Ovary (tissue), 9 donors: ENCODE results near the gene GNB1. TPM values are rescaled to one million over a fixed set of nuclear protein-coding genes. Genes with fewer than 3 reads are reported as not detected.

Source experiments
- DNase-seq, 5 donors: peaks; one replicate each; pipeline ENCODE4 v3.0.0-alpha.2; 2019 to 2020
- H3K27ac ChIP-seq, 2 donors: fragments of 200-600 bp; one replicate each; pipeline versions ENCODE4 v1.5.1 to v1.8.0; 2019 to 2022
- H3K27me3 ChIP-seq: fragments of 200-600 bp; one replicate; pipeline ENCODE4 v1.8.0; 2022
- H3K36me3 ChIP-seq: fragments of 200-600 bp; sonication (generic); one replicate; pipeline ENCODE4 v1.5.1; 2019
- H3K4me1 ChIP-seq: one replicate; pipeline ENCODE4 v1.8.1; 2013; ENCODE audit warnings: mild to moderate bottlenecking, moderate library complexity; ENCODE audit not compliant: insufficient read depth
- H3K4me3 ChIP-seq: fragments of 200-600 bp; sonication (generic); one replicate; pipeline ENCODE4 v1.5.1; 2017
- H3K9me3 ChIP-seq, 2 donors: fragments of 200-600 bp in 1 of 2; sonication (generic) in 1 of 2; one replicate each; pipeline versions ENCODE4 v1.5.1 to v1.8.1; 2013 to 2019; ENCODE audit warnings: mild to moderate bottlenecking in 1 of 2, moderate library complexity in 1 of 2
- CTCF ChIP-seq, 3 donors: fragments of 450-650 bp in 2 of 3; fragments of 200-600 bp in 1 of 3; IDR thresholded peaks; one replicate each; pipeline versions ENCODE4 v1.5.1 to v1.8.0; 2016 to 2022; ENCODE audit warnings: antibody characterized with exemption in 3 of 3, mild to moderate bottlenecking in 1 of 3
- EP300 ChIP-seq: sonication (generic); formaldehyde crosslinking; IDR thresholded peaks from one replicate; pipeline ENCODE4 v1.6.1; 2017; ENCODE audit warnings: antibody characterized with exemption
- POLR2A ChIP-seq: fragments of 450-650 bp; IDR thresholded peaks from one replicate; pipeline ENCODE4 v1.6.1; 2017; ENCODE audit warnings: antibody characterized with exemption, mild to moderate bottlenecking, moderate library complexity
- WGBS, 3 donors: extraction: QIAGEN DNeasy Blood & Tissue Kit in 1 of 3; methylation state at CpG; one replicate each; pipeline versions ENCODE4 v1.1.5 to v1.1.7; 2013 to 2017; 5-methylcytosine and 5-hydroxymethylcytosine counted together
- intact Hi-C, 4 donors: fragments of 100-400 bp; cut with DNase I; formaldehyde crosslinking; loops; one replicate each; pipeline versions ENCODE4 v1.11.0 to v1.15.1; 2022 to 2023
- polyA plus RNA-seq, 2 donors: library from polyadenylated mRNA; stranded (reverse); fragments of 200-250 nt in 1 of 2; fragments of 350-450 nt in 1 of 2; fragmentation: Illumina TruSeq in 1 of 2; extraction: RNeasy Lipid Tissue Mini Kit (QIAGEN cat#74804) in 1 of 2; gene quantifications; one replicate each; pipeline ENCODE4 v1.2.3, GENCODE V29; 2013 to 2014
- total RNA-seq, 7 donors: library from RNA; depleted of rRNA in 2 of 7; stranded (reverse); fragments of >200 nt in 2 of 7; fragmentation: NEBNext Ultra II Directional in 3 of 7; extraction: Animal tissue kit (Norgen Biotek cat#: 25700) in 3 of 7; gene quantifications; one replicate each; pipeline versions ENCODE4 v1.1.0 to v1.2.4, GENCODE V29; 2016 to 2023
- donor health status: DM: no; HTN: no; CAD: no; lungs with moderate emphysema.
- donor health status: DM: no; HTN: no; CAD: no.
- donor health status: Bipolar disorder and iron deficiency.
- donor health status: DM: yes; HTN: yes; CAD: no.
- donor health status: DM: no; HTN: no; CAD: no.
- donor health status: DM: yes; HTN: yes; CAD: no.

Gene GNB1
- total and polyA plus RNA-seq, 9 donors, result 92.9 to 314 (median 255) TPM

GRCh38 chr1:1893291-1893985 is 2.6 kb upstream of the GNB1 start:
- Histone ChIP-seq H3K9me3 (no peaks in the 10 kb centered on the region), H3K27me3 (no peaks in the 10 kb centered on the region), H3K27ac (no peak overlapping the region), H3K4me1 (peaks cover 18% of the 10 kb centered on the region), H3K4me3 (no peak overlapping the region), H3K36me3 (no peaks in the 10 kb centered on the region)
- intact Hi-C loops, result loop anchor here in 3 of 4 donors (5.0 to 10.0 kb wide), 3 partner anchors 109 to 139 kb away; partner anchors contain the start of gene NADK (in 1 of the 3)
- 76 to 82% (median 79%) methylated on average over 19 of the region's 19 CpGs for WGBS, 3 donors
- no peak for TF ChIP-seq POLR2A
- DNase-seq, result no peak

GRCh38 chr1:1892763-1893120 is 1.9 kb upstream of the GNB1 start:
- H3K27ac ChIP-seq, result no peak overlapping the region
- no peak overlapping the region for H3K4me3 ChIP-seq
- 60 to 72% (median 62%) methylated on average over 7 of the region's 7 CpGs for WGBS, 3 donors

GRCh38 chr1:1892079-1892762 is 1.3 kb upstream of the GNB1 start:
- intact Hi-C loops, result loop anchor here in 3 of 4 donors (5.0 to 10.0 kb wide), 3 partner anchors 107 to 137 kb away; partner anchors contain the start of gene NADK (in 1 of the 3)

More at GRCh38 chr1:1892763-1893120, 1.9 kb upstream of the GNB1 start:
- no peak for DNase-seq
- Histone ChIP-seq H3K4me1 (peaks cover 21% of the 10 kb centered on the region), H3K9me3 (no peaks in the 10 kb centered on the region), H3K27me3 (no peaks in the 10 kb centered on the region), H3K36me3 (no peaks in the 10 kb centered on the region)
- intact Hi-C loops, result loop anchor here in 3 of 4 donors (5.0 to 10.0 kb wide), 3 partner anchors 108 to 138 kb away; partner anchors contain the start of gene NADK (in 1 of the 3)
- TF ChIP-seq EP300 (no peak), POLR2A (no peak), CTCF (IDR thresholded peaks at IDR 0.05) (no peak)

GRCh38 chr1:1891349-1892078 is 627 bp upstream of the GNB1 start:
- 1 to 3% (median 1%) methylated on average over 17 to 57 of the region's 59 CpGs for WGBS, 3 donors
- Histone ChIP-seq H3K27me3 (no peaks in the 10 kb centered on the region), H3K4me1 (peaks cover 23% of the 10 kb centered on the region), H3K36me3 (no peaks in the 10 kb centered on the region), H3K4me3 (peak overlapping the region; percentile 82), H3K9me3 (no peaks in the 10 kb centered on the region), H3K27ac (peak overlapping the region; percentile 92 to 95)
- TF ChIP-seq CTCF (IDR thresholded peaks at IDR 0.05) (no peak), POLR2A (peak; percentile 5), EP300 (no peak)
- intact Hi-C loops, result loop anchor here (2.0 to 10.0 kb wide), 4 partner anchors 107 to 317 kb away; partner anchors contain the start of genes NADK (in 1 of the 4) and SSU72 (in 1 of the 4)
- peak; percentile 72 to 84 (median 78) for DNase-seq

More at GRCh38 chr1:1892079-1892762, 1.3 kb upstream of the GNB1 start:
- Histone ChIP-seq H3K27me3 (no peaks in the 10 kb centered on the region), H3K4me3 (peak overlapping the region; percentile 82), H3K27ac (peak overlapping the region; percentile 92 to 95), H3K36me3 (no peaks in the 10 kb centered on the region), H3K9me3 (no peaks in the 10 kb centered on the region), H3K4me1 (peaks cover 23% of the 10 kb centered on the region)
- TF ChIP-seq EP300 (no peak), CTCF (IDR thresholded peaks at IDR 0.05) (no peak), POLR2A (no peak)
- WGBS, 3 donors, result 41 to 55% (median 50%) methylated on average over 21 of the region's 21 CpGs
- DNase-seq, result peak in 1 of 5 donors; percentile 25
